Left ventricle myocardium superior (tissue), 1 donor: Measurements from ENCODE around the gene RPTOR. TPM values are rescaled to one million over a fixed set of nuclear protein-coding genes. Genes with fewer than 3 reads are reported as not detected.
"Not testable (repeated sequence)": the region's sequence is repeated elsewhere in the genome, so short reads cannot be mapped to it uniquely, and the experiment has no call there.

ENCODE experiments used
- ATAC-seq: fragments of 200-7000 bp; cut with Tn5 transposase; one replicate; pipeline ENCODE4 v1.9.1; 2020; ENCODE audit warnings: mild to moderate bottlenecking, moderate library complexity
- DNase-seq: peaks from one replicate; pipeline ENCODE4 v3.0.0-alpha.2; 2020
- intact Hi-C: fragments of 100-400 bp; cut with micrococcal nuclease; formaldehyde crosslinking; loops from one replicate; pipeline ENCODE4 v1.11.0; 2022
- total RNA-seq: library from RNA; stranded (reverse); fragmentation: NEBNext Ultra II Directional; extraction: Animal tissue kit (Norgen Biotek cat#: 25700); gene quantifications from one replicate; pipeline ENCODE4 v1.2.1, GENCODE V29; 2021
- donor health status: DM: no; HTN: yes; CAD: no; lungs with severe emphysema.

The RPTOR gene
- total RNA-seq, 1 donor from 2014 or later: 20.9 TPM

DNA sequence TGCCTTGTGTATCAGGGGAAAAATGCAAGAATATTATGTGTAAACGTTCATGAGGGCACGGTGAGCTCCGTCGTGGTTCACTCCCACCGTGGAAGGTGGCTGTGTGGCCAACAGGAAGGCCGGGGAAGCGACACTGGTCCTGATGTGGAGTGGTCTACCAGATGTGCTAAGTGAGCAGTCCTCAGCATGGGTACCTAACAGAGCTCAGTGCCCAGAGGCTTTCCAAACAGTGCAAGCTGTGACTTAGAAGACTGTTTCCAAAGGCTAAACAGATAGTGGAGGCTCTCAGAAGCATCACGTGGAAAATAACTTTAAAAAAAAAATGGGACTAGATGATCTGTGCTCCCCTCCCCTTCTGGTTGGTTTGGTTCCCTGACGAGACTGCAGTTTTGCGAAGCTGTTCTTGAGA lies 247.7 kb downstream of the RPTOR start:
- ATAC-seq: no peak
- intact Hi-C loops: no loop called here

GRCh38 chr17:80793421-80793820 lies 248.8 kb downstream of the RPTOR start:
- intact Hi-C loops: no loop called here
- ATAC-seq (no peak), DNase-seq (no peak)

More for the DNA sequence above, 247.7 kb downstream of the RPTOR start:
- no peak for DNase-seq

DNA sequence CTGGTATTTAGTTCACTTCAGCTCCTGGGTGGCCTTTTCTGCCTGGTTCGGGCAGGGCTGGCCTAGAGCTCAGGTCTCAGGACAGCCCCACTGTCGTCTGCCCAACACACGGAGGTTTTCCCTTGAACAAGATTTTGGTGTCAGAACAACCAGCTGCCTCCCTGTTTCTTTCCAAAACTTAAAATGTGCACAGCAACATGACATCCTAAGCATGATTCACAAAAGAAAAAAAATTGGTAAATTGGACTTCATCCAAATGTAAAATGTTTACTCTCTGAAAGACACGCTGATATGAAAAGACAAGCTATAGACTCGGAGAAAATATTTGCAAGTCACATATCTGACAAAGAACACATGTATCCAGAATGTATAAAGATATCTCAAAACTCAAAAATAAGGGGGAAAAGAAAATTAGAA lies 249.2 kb downstream of the RPTOR start:
- DNase-seq (no peak), ATAC-seq (no peak)
- intact Hi-C loops: no loop called here

- ATAC-seq (no peak), DNase-seq (no peak)
- intact Hi-C loops: no loop called here
Measured at GRCh38 chr17:80794281-80795089, 249.8 kb downstream of the RPTOR start.

- DNase-seq (no peak), ATAC-seq (no peak)
- intact Hi-C loops: no loop called here
Measured at GRCh38 chr17:80795090-80795580, 250.5 kb downstream of the RPTOR start.

GRCh38 chr17:80795754-80796153 lies 251.1 kb downstream of the RPTOR start:
- peak; percentile 91 for ATAC-seq
- DNase-seq: peak; percentile 82
- intact Hi-C loops: no loop called here

GRCh38 chr17:80796430-80796861 lies 251.8 kb downstream of the RPTOR start:
- ATAC-seq: no peak
- intact Hi-C loops: no loop called here
- no peak for DNase-seq

GRCh38 chr17:80797222-80797621 lies 252.6 kb downstream of the RPTOR start:
- intact Hi-C loops, ATAC-seq, DNase-seq: not testable (repeated sequence)

DNA sequence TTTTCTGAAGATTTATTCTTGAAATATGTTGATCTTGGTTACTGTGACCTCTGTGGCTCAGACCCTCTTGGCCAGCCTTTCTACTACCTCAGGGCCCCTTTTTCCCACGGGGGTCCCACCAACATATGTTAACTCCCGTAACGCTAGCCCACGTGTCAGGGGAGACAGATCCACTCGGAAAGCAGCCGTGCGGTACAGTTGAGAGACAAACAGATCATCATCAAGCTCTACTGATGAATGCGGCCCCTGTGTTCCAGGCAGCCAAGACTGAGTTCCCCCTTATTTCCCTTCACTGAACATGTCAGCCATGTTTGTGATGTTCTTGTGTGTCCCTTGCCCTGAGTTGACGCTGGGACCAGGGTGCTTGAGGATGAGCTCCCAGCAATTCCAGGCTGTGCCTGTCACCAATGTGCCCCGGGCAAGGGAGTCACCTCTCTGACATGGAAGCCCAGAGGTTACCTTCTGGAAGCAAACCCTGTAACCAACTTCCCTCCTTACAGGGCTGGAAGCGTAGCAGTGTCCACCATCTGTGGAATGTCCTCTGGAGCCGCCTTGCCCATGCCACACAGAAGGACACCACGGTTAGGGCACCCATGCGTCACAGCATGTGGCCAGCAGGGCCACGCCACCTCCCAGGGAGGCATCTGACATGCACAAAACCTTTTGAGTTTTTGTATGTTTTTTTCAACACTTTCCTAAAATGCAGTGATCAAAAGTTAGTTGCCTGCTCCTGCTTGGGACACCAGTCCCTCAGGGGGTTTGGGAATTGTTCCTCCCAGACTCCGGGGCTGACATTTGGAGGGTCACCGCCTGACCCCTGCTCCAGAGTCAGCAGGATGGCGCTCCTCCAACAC lies 253.3 kb downstream of the RPTOR start:
- DNase-seq: no peak
- intact Hi-C loops: no loop called here
- ATAC-seq: no peak

GRCh38 chr17:80798595-80799537 lies 254.2 kb downstream of the RPTOR start:
- intact Hi-C loops: no loop called here
- DNase-seq: no peak
- no peak for ATAC-seq

DNA sequence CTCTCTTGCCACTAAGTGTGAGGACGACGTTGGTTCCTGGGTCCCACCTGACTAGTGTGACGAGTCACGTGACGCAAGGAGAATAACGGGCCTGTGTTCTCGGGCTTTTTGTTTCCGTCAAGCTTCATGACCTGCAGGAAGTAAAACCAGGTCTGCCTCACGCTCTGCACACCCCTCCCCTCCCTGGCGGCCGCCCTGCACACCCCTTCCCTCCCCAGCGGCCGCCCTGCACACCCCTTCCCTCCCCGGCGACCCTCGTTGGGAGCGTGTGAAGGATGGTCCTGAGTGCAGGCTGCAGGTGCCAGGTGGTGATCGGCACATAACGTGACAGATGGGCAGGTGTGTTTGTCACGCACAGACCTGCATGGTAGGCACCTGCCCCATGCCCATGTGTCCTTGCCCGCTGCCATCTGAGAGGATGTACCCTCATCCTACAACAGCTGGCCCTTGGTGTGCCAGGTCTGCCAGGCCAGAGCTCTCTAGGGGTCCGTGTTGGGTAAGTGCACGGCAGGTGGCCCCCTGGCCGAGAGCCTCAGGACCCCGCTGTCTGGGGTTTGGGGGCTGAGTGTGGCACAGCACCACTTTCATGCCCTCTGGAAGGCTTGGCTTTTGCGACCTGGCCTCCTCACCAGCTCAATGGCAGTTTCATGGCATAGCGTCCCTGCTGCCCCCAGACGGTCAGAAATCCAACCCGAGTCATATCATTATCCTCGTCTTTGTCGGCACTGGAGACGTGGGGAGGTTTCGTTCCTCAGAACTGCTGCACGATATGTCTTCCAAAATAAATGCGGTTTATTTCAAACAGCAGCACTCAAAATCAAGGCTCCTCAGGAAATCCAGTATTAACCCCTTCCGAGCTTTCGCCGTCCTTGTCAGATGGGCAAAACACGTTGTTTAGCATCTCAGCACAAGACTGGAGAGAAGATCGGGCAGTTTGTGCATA lies 255.2 kb downstream of the RPTOR start:
- intact Hi-C loops: no loop called here
- DNase-seq (no peak), ATAC-seq (no peak)

GRCh38 chr17:80800481-80801391 lies 256.1 kb downstream of the RPTOR start:
- no peak for DNase-seq
- intact Hi-C loops: no loop called here
- ATAC-seq: no peak

DNA sequence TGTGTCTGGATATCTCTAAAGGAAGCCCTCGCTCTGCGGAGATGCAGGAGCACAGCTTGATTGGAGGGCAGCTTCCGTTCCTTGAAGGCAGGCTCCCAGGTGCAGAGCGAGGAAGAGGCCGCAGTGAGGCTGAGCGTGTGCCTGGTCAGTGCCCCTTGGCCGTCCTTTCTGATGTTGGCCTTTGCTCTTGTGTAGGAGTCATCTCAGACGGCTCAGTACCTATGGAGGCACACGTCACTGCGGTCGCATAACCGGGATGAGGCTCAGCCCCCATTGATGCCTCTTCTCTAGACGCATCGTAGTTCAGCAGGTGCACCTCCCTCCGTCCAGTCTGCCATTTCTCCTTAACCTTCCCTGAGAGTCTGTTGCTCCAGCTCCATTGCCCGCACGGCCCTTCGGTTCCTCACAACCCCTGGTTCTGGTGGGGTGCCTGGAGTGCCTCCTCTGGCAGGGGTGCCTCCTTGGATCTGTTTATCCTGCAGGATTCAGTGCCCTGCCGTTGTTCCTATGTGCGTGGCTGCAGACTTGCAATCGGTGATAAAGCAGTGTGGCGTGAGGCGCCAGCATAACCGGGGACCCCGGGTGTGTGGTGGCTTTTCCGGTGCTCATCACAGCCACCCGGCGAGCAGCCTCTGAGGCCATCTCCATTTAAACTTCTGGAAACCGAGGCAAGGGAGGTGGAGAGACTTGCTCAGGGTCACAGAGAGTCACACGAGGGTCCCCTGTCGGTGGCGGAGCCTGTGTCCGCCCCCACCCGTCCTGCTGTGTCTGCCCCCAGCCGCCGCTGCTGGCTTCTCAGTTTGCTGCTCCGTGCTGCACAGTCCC lies 258.2 kb downstream of the RPTOR start:
- intact Hi-C loops: no loop called here
- no peak for DNase-seq
- no peak for ATAC-seq

DNA sequence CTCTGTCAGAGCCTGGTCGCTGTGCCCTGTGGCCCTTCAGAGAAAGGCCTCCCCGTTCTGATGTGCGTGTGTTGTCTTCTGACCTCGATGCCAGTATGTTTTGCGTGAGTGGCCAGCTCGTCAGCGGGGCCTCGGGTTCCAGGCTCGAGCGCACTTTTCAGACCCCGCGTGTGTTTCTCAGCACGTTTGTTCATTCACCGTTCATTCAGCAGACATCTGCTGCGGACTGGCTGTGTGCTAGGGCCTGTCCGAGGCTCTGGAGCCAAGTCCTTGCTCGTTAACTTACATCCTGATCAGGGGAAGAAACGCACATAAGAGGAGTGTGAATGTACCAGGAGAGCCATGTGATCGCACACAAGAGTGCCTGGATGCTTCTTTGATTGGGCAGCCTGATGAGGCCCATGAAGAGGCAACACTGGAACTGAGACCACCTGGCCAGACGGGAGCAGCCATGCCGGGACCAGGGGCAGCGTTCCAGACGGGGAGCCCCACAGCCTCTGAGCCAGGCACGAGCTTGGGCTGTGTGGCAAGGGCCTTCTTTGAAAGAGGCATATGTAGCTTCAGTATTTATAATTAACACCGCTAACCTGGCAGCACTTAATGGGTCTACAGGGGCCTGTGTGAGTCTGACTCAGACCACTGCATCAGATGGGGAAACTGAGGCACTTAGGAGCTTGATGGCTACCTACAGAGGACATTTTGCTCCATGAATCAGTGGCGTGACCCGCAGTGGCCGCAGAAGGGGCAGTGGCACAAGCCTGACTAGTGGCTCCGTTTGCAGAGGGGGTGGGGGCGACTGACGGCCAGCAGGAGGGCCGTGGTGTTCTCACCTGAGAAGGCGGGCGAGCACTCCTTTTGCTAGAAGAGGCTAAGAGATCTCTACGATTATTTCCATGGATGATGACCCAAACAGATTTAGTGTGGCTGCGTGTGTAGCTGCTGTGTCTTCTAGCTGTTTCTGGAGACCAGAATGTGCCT lies 259.1 kb downstream of the RPTOR start:
- intact Hi-C loops: no loop called here
- DNase-seq: no peak
- no peak for ATAC-seq

DNA sequence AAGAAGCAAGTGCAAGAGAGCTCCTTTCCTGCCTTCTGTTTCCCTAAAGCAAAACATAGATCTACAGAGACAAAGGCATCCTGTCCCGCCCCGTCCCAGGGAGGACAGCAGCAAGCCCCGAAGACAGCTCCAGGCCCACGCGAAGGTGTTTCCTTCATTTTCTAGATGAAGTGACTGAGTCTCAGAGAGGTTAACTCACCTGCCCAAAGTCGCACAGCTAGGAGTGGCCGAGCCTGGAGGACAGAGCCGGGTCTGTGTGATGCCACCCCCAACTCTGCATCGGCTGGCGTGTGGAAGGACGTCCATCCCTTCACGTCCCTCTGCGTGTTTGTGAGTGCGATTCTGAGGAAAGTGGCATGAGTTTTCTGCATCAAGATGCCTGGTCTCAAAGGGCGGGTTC lies 259.8 kb downstream of the RPTOR start:
- ATAC-seq (no peak), DNase-seq (no peak)
- intact Hi-C loops: no loop called here
